IMR-90 (cell line): ENCODE data around the gene AVPR1B. TPM values are rescaled to one million over a fixed set of nuclear protein-coding genes. Genes with fewer than 3 reads are reported as not detected.

Experiments used
- ATAC-seq: fragments of 200-7000 bp; cut with Tn5 transposase; 2 replicates; pipeline ENCODE4 v1.9.1; 2020; ENCODE audit warnings: low read depth, mild to moderate bottlenecking, moderate library complexity
- BruUV-seq: library from RNA; stranded (reverse); fragments of 400-500 nt; replicated peaks from 2 replicates; lab custom pipeline; 2021; lab: Mats Ljungman, UMichigan
- CTCF ChIA-PET: fragments of 300-600 bp; formaldehyde crosslinking; extraction: SDS; loops from one replicate; lab custom pipeline; 2021; ENCODE audit warnings: antibody characterized with exemption; lab: Yijun Ruan, JAX
- POLR2A ChIA-PET: fragments of 300-600 bp; sonication (Branson Sonifier 250); formaldehyde crosslinking; loops from one replicate; lab custom pipeline; 2022; ENCODE audit warnings: antibody characterized with exemption; ENCODE audit not compliant: unreplicated experiment; lab: Charles Lee
- DNase-seq: peaks from one replicate; pipeline ENCODE4 v3.0.0; 2013
- H2AFZ ChIP-seq: replicated peaks from 2 replicates; pipeline ENCODE3; 2013; ENCODE audit warnings: low read length, mild to moderate bottlenecking; ENCODE audit not compliant: poor library complexity
- H2AK5ac ChIP-seq: 2 replicates; pipeline ENCODE4 v1.6.1; 2013; ENCODE audit warnings: low read depth, low read length, inconsistent platforms
- H2AK9ac ChIP-seq: replicated peaks from 2 replicates; pipeline ENCODE3; 2013; ENCODE audit warnings: mild to moderate bottlenecking, low read depth, low read length, moderate library complexity; ENCODE audit not compliant: poor library complexity
- H2BK120ac ChIP-seq: 2 replicates; pipeline ENCODE4 v1.6.1; 2013; ENCODE audit warnings: low read depth, low read length, inconsistent platforms
- H2BK15ac ChIP-seq: 3 replicates; pipeline ENCODE4 v1.6.1; 2013; ENCODE audit warnings: low read depth, low read length, inconsistent platforms
- H2BK20ac ChIP-seq: 2 replicates; pipeline ENCODE4 v1.6.1; 2013; ENCODE audit warnings: low read depth, mild to moderate bottlenecking, inconsistent platforms, low read length, moderate library complexity
- H2BK5ac ChIP-seq: 2 replicates; pipeline ENCODE4 v1.6.1; 2013; ENCODE audit warnings: mild to moderate bottlenecking, low read depth, low read length, inconsistent platforms; ENCODE audit not compliant: poor library complexity, severe bottlenecking
- H3K14ac ChIP-seq: replicated peaks from 2 replicates; pipeline ENCODE4 v1.6.1; 2013; ENCODE audit warnings: low read depth, low read length, inconsistent platforms
- H3K18ac ChIP-seq: 2 replicates; pipeline ENCODE4 v1.6.1; 2013; ENCODE audit warnings: low read depth, low read length, control low read depth
- H3K23ac ChIP-seq: 2 replicates; pipeline ENCODE4 v1.6.1; 2013; ENCODE audit warnings: low read depth, low read length, inconsistent platforms
- H3K27ac ChIP-seq: 2 replicates; pipeline ENCODE4 v1.5.1; 2013; ENCODE audit warnings: mild to moderate bottlenecking, control low read depth, low read length; ENCODE audit not compliant: insufficient read depth
- H3K27me3 ChIP-seq: 2 replicates; pipeline ENCODE4 v1.6.1; 2013; ENCODE audit warnings: low read length; ENCODE audit not compliant: control insufficient read depth, insufficient read depth
- H3K36me3 ChIP-seq: 2 replicates; pipeline ENCODE4 v1.6.1; 2013; ENCODE audit warnings: low read length, mixed read lengths; ENCODE audit not compliant: control insufficient read depth, insufficient read depth
- H3K4ac ChIP-seq: 2 replicates; pipeline ENCODE4 v1.6.1; 2013; ENCODE audit warnings: low read depth, low read length, inconsistent platforms
- H3K4me1 ChIP-seq: 2 replicates; pipeline ENCODE4 v1.6.1; 2013; ENCODE audit warnings: low read length, mixed read lengths; ENCODE audit not compliant: control insufficient read depth, insufficient read depth
- H3K4me2 ChIP-seq: 2 replicates; pipeline ENCODE4 v1.6.1; 2013; ENCODE audit warnings: low read depth, mild to moderate bottlenecking, control low read depth, low read length, moderate library complexity
- H3K4me3 ChIP-seq: 2 replicates; pipeline ENCODE4 v1.5.1; 2013; ENCODE audit warnings: low read depth, mild to moderate bottlenecking, control low read depth, low read length, moderate library complexity; ENCODE audit not compliant: insufficient read depth
- H3K56ac ChIP-seq: 2 replicates; pipeline ENCODE4 v1.6.1; 2013; ENCODE audit warnings: low read length, inconsistent platforms; ENCODE audit not compliant: insufficient read depth; ENCODE audit errors: extremely low read depth
- H3K79me1 ChIP-seq, 2 experiments: 2 replicates each; pipeline ENCODE4 v1.6.1; 2013; ENCODE audit warnings: low read length in 2 of 2, inconsistent platforms in 1 of 2, low read depth in 1 of 2
- H3K9ac ChIP-seq: 2 replicates; pipeline ENCODE4 v1.6.1; 2013; ENCODE audit warnings: low read depth, low read length, control low read depth
- H3K9me1 ChIP-seq: 2 replicates; pipeline ENCODE4 v1.6.1; 2013; ENCODE audit warnings: low read length, inconsistent platforms; ENCODE audit not compliant: insufficient read depth
- H3K9me3 ChIP-seq: 2 replicates; pipeline ENCODE4 v1.6.1; 2013; ENCODE audit warnings: low read length; ENCODE audit not compliant: control insufficient read depth, insufficient read depth
- H4K20me1 ChIP-seq: 2 replicates; pipeline ENCODE4 v1.6.1; 2013; ENCODE audit warnings: low read length, inconsistent platforms; ENCODE audit not compliant: insufficient read depth
- H4K5ac ChIP-seq: 2 replicates; pipeline ENCODE4 v1.6.1; 2013; ENCODE audit warnings: mild to moderate bottlenecking, low read depth, low read length, control low read depth
- H4K8ac ChIP-seq, 2 experiments: 2 replicates each; pipeline ENCODE4 v1.6.1; 2013; ENCODE audit warnings: low read depth in 2 of 2, low read length in 2 of 2, control low read depth in 1 of 2, inconsistent platforms in 1 of 2
- H4K91ac ChIP-seq: 2 replicates; pipeline ENCODE4 v1.6.1; 2013; ENCODE audit warnings: low read depth, low read length, inconsistent platforms; ENCODE audit not compliant: insufficient read depth
- BHLHE40 ChIP-seq: fragments of 150-350 bp; IDR thresholded peaks from 2 replicates; pipeline ENCODE4 v1.6.1; 2016; ENCODE audit warnings: mild to moderate bottlenecking, low read depth, low read length
- CEBPB ChIP-seq: IDR thresholded peaks from 2 replicates; pipeline ENCODE4 v1.6.1; 2012; ENCODE audit warnings: low read depth, low read length, improper control_type of control experiment
- CHD1 ChIP-seq: IDR thresholded peaks from 2 replicates; pipeline ENCODE4 v1.6.1; 2012; ENCODE audit warnings: low read depth, low read length, improper control_type of control experiment
- CTCF ChIP-seq: conservative IDR thresholded peaks from 2 replicates; pipeline ENCODE4 v1.5.1; 2012; ENCODE audit warnings: mild to moderate bottlenecking, low read depth, low read length, improper control_type of control experiment
- ELK1 ChIP-seq: fragments of 150-350 bp; IDR thresholded peaks from 2 replicates; pipeline ENCODE4 v1.6.1; 2016; ENCODE audit warnings: low read depth, mild to moderate bottlenecking, low read length, moderate library complexity, borderline replicate concordance
- FOS ChIP-seq: fragments of 150-350 bp; IDR thresholded peaks from 2 replicates; pipeline ENCODE4 v1.6.1; 2016; ENCODE audit warnings: low read depth, low read length
- MAFK ChIP-seq: IDR thresholded peaks from 2 replicates; pipeline ENCODE4 v1.6.1; 2012; ENCODE audit warnings: low read depth, low read length, improper control_type of control experiment
- MAZ ChIP-seq: IDR thresholded peaks from 2 replicates; pipeline ENCODE4 v1.6.1; 2012; ENCODE audit warnings: low read depth, mild to moderate bottlenecking, low read length, improper control_type of control experiment, moderate library complexity, borderline replicate concordance
- MXI1 ChIP-seq: IDR thresholded peaks from 2 replicates; pipeline ENCODE4 v1.6.1; 2012; ENCODE audit warnings: low read depth, mild to moderate bottlenecking, low read length, moderate library complexity, borderline replicate concordance
- NFE2L2 ChIP-seq: fragments of 150-350 bp; IDR thresholded peaks from 2 replicates; pipeline ENCODE4 v1.6.1; 2016; ENCODE audit warnings: low read depth, mild to moderate bottlenecking, low read length
- POLR2A ChIP-seq: IDR thresholded peaks from 2 replicates; pipeline ENCODE4 v1.6.1; 2012; ENCODE audit warnings: mild to moderate bottlenecking, low read depth, low read length
- RAD21 ChIP-seq: IDR thresholded peaks from 2 replicates; pipeline ENCODE4 v1.6.1; 2012; ENCODE audit warnings: low read length, improper control_type of control experiment
- RCOR1 ChIP-seq: IDR thresholded peaks from 2 replicates; pipeline ENCODE4 v1.6.1; 2012; ENCODE audit warnings: mild to moderate bottlenecking, low read length, improper control_type of control experiment; ENCODE audit not compliant: insufficient replicate concordance
- RFX5 ChIP-seq: IDR thresholded peaks from 2 replicates; pipeline ENCODE4 v1.8.0; 2012; ENCODE audit warnings: low read depth, mild to moderate bottlenecking, low read length, moderate library complexity
- SMC3 ChIP-seq: fragments of 150-350 bp; IDR thresholded peaks from 2 replicates; pipeline ENCODE4 v1.6.1; 2016; ENCODE audit warnings: low read depth, mild to moderate bottlenecking, antibody characterized with exemption, low read length, moderate library complexity
- USF2 ChIP-seq: fragments of 150-350 bp; IDR thresholded peaks from 2 replicates; pipeline ENCODE4 v1.6.1; 2017; ENCODE audit warnings: mild to moderate bottlenecking, antibody characterized with exemption, low read length, low read depth
- WGBS, 2 experiments: methylation state at CpG; one replicate each; pipeline versions ENCODE4 v1.1.5 to v1.1.7; 2013; ENCODE audit warnings: missing lambda C conversion rate in 2 of 2; ENCODE audit not compliant: insufficient read length in 1 of 2; ENCODE audit errors: extremely low coverage in 2 of 2; 5-methylcytosine and 5-hydroxymethylcytosine counted together
- dilution Hi-C: fragments of 300-500 bp; cut with HindIII; formaldehyde crosslinking; loops from one replicate; pipeline ENCODE4 v1.14.3; 2018; ENCODE audit warnings: low sequenced_read_pairs; ENCODE audit not compliant: unreplicated experiment
- in situ Hi-C: fragments of 300-500 bp; cut with MboI; formaldehyde crosslinking; loops from 3 replicates; pipeline ENCODE4 v1.14.3; 2019; ENCODE audit warnings: low sequenced_read_pairs, inconsistent platforms, mixed read lengths
- intact Hi-C: fragments of 100-400 bp; cut with micrococcal nuclease; formaldehyde crosslinking; loops from 2 replicates; pipeline ENCODE4 v1.10.0; 2022
- polyA plus RNA-seq, 3 experiments: library from polyadenylated mRNA; depleted of rRNA; stranded (reverse); fragments of >200 nt; gene quantifications; 2 replicates each; pipeline ENCODE4 v1.2.3, GENCODE V29; 2012; ENCODE audit warnings: low replicate concordance in 1 of 3
- total RNA-seq: library from RNA; depleted of rRNA; stranded (reverse); fragments of >200 nt; gene quantifications from 2 replicates; pipeline ENCODE4 v1.2.3, GENCODE V29; 2012

AVPR1B gene
- total and polyA plus RNA-seq, 2 of the 4 experiments (the other 2 are of a cell fraction), result not detected

GRCh38 chr1:206080026-206080820 is 37.0 kb downstream of the AVPR1B start:
- no peak overlapping the region for H3K4me3 ChIP-seq
- no peak overlapping the region for H2BK120ac ChIP-seq
- no peaks in the 10 kb centered on the region for H3K79me1 ChIP-seq
- no peak overlapping the region for H3K23ac ChIP-seq
- no peak overlapping the region for H2BK20ac ChIP-seq
- no peaks in the 10 kb centered on the region for H3K4me1 ChIP-seq
- 0% methylated on average over 2 of the region's 8 CpGs; no CpG with 5 or more reads in 1 of the 2 experiments for WGBS, 2 experiments
- no peak overlapping the region for H2AK9ac ChIP-seq
- H2BK15ac ChIP-seq, result no peak overlapping the region
- intact Hi-C loops, result no loop called here
- ChIA-PET POLR2A (no interaction called here), CTCF (no interaction called here)
- TF ChIP-seq RAD21 (no peak), NFE2L2 (no peak), POLR2A (no peak), CEBPB (no peak), ELK1 (no peak), RFX5 (no peak), USF2 (no peak), MAZ (no peak), FOS (no peak), SMC3 (no peak), CTCF (no peak), MXI1 (no peak), BHLHE40 (no peak), RCOR1 (no peak), CHD1 (no peak), MAFK (no peak)
- H3K4ac ChIP-seq, result no peak overlapping the region
- H3K4me2 ChIP-seq, result no peak overlapping the region
- H3K9me3 ChIP-seq, result no peaks in the 10 kb centered on the region
- H2AFZ ChIP-seq, result no peak overlapping the region
- no peak overlapping the region for H4K8ac ChIP-seq
- no peak overlapping the region for H4K91ac ChIP-seq
- no peak overlapping the region for H3K56ac ChIP-seq
- H3K9me1 ChIP-seq, result no peaks in the 10 kb centered on the region
- H3K27ac ChIP-seq, result no peak overlapping the region
- DNase-seq (no peak), ATAC-seq (no peak)
- dilution Hi-C loops, result no loop called here
- no peak overlapping the region for H4K5ac ChIP-seq
- no peak overlapping the region for H2AK5ac ChIP-seq
- no peak overlapping the region for H2BK5ac ChIP-seq
- H3K27me3 ChIP-seq, result peaks cover 38% of the 10 kb centered on the region
- no peaks in the 10 kb centered on the region for H4K20me1 ChIP-seq
- H3K18ac ChIP-seq, result no peak overlapping the region
- no peak overlapping the region for H3K9ac ChIP-seq
- in situ Hi-C loops, result no loop called here
- H3K36me3 ChIP-seq, result no peaks in the 10 kb centered on the region
- no peak overlapping the region for H3K14ac ChIP-seq
- no TSS peak for BruUV-seq
